Stomach (tissue), 4 donors: ENCODE data around the gene RAC3.

Experiments used
- CTCF ChIP-seq, 7 experiments: fragments of 450-650 bp in 4 of 7; fragments of 200-600 bp in 3 of 7; sonication (generic) in 3 of 7; IDR thresholded peaks; one replicate each; pipeline ENCODE4 v1.5.1; 2016 to 2019; ENCODE audit warnings: antibody characterized with exemption in 7 of 7, control low read depth in 2 of 7, mild to moderate bottlenecking in 1 of 7
- EP300 ChIP-seq: sonication (generic); formaldehyde crosslinking; IDR thresholded peaks from one replicate; pipeline ENCODE4 v1.6.1; 2017; ENCODE audit warnings: antibody characterized with exemption
- POLR2A ChIP-seq, 4 donors: fragments of 450-650 bp; IDR thresholded peaks; one replicate each; pipeline ENCODE4 v1.6.1; 2016; ENCODE audit warnings: antibody characterized with exemption in 4 of 4, control low read depth in 2 of 4, mild to moderate bottlenecking in 1 of 4, moderate library complexity in 1 of 4

- no peak for TF ChIP-seq CTCF (IDR thresholded peaks at IDR 0.05)
- TF ChIP-seq EP300 = no peak
- no peak for TF ChIP-seq POLR2A (IDR thresholded peaks at IDR 0.05)
These were observed 19.5 kb downstream of the RAC3 start for GRCh38 chr17:82050761-82051641.
